ENCODE results near the gene RPL9. TPM values are rescaled to one million over a fixed set of nuclear protein-coding genes. Genes with fewer than 3 reads are reported as not detected.

The RPL9 gene
- total and polyA plus RNA-seq, 2 of the 13 experiments (the other 11 are each of a cell fraction or from before 2014, with no cell fraction given) = 993 to 2,148 TPM

DNA sequence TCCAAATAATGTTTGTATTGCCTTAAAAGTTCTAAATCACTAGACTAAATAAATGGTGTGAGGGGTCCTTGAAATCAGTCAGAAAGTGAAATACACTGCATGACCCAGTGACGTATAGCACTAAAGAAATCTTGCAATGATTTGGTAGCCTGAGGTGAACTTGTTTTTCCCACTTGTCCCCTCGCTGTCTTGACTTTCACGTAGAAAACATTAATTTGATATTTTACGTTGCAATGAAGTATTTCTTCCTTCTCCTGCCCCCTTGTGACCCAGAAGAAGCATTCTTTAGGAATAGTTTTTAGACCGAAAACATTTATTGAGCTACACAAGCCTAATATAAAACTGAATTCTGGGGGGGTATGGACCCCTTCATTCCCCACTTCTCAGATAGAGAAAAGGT is 48.3 kb downstream of the RPL9 start (continued):
- TF ChIP-seq, protein P1, sequence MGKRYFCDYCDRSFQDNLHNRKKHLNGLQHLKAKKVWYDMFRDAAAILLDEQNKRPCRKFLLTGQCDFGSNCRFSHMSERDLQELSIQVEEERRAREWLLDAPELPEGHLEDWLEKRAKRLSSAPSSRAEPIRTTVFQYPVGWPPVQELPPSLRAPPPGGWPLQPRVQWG (CRISPR knock-in tag; IDR thresholded peaks at IDR 0.05; ENCODE audit: borderline replicate concordance, low read depth) = no peak
- TF ChIP-seq ZSCAN25 (CRISPR knock-in tag; IDR thresholded peaks at IDR 0.05) (no peak), RXRB (CRISPR knock-in tag; IDR thresholded peaks at IDR 0.05; ENCODE audit: borderline replicate concordance) (peak; percentile 26; the same call in 1 of the 2 replicates), TOPORS (CRISPR knock-in tag; IDR thresholded peaks at IDR 0.05) (no peak), RBFOX2 (IDR thresholded peaks at IDR 0.05; ENCODE audit: low read depth, low read length) (no peak), GATAD2A (CRISPR knock-in tag; IDR thresholded peaks at IDR 0.05) (peak; percentile 29; the same call in 1 of the 2 replicates), CREB1 (IDR thresholded peaks at IDR 0.05) (peak; percentile 66), CREB1 (CRISPR knock-in tag; IDR thresholded peaks at IDR 0.05) (no peak), ISL2 (CRISPR knock-in tag; IDR thresholded peaks at IDR 0.05) (no peak), CCAR2 (optimal IDR thresholded peaks at IDR 0.05; ENCODE audit: low read depth, low read length) (no peak)
- TF ChIP-seq, protein P2, sequence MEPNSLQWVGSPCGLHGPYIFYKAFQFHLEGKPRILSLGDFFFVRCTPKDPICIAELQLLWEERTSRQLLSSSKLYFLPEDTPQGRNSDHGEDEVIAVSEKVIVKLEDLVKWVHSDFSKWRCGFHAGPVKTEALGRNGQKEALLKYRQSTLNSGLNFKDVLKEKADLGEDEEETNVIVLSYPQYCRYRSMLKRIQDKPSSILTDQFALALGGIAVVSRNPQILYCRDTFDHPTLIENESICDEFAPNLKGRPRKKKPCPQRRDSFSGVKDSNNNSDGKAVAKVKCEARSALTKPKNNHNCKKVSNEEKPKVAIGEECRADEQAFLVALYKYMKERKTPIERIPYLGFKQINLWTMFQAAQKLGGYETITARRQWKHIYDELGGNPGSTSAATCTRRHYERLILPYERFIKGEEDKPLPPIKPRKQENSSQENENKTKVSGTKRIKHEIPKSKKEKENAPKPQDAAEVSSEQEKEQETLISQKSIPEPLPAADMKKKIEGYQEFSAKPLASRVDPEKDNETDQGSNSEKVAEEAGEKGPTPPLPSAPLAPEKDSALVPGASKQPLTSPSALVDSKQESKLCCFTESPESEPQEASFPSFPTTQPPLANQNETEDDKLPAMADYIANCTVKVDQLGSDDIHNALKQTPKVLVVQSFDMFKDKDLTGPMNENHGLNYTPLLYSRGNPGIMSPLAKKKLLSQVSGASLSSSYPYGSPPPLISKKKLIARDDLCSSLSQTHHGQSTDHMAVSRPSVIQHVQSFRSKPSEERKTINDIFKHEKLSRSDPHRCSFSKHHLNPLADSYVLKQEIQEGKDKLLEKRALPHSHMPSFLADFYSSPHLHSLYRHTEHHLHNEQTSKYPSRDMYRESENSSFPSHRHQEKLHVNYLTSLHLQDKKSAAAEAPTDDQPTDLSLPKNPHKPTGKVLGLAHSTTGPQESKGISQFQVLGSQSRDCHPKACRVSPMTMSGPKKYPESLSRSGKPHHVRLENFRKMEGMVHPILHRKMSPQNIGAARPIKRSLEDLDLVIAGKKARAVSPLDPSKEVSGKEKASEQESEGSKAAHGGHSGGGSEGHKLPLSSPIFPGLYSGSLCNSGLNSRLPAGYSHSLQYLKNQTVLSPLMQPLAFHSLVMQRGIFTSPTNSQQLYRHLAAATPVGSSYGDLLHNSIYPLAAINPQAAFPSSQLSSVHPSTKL (CRISPR knock-in tag; IDR thresholded peaks at IDR 0.05) = 0 out of 2 replicates have a peak, but pooled peaks have one; percentile 34
- TF ChIP-seq, protein P3, sequence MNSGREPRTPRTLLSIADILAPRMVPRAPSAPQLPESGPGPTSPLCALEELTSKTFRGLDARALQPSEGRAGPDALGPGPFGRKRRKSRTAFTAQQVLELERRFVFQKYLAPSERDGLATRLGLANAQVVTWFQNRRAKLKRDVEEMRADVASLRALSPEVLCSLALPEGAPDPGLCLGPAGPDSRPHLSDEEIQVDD (CRISPR knock-in tag; IDR thresholded peaks at IDR 0.05; ENCODE audit: borderline replicate concordance) = no peak
- TF ChIP-seq, protein P4, sequence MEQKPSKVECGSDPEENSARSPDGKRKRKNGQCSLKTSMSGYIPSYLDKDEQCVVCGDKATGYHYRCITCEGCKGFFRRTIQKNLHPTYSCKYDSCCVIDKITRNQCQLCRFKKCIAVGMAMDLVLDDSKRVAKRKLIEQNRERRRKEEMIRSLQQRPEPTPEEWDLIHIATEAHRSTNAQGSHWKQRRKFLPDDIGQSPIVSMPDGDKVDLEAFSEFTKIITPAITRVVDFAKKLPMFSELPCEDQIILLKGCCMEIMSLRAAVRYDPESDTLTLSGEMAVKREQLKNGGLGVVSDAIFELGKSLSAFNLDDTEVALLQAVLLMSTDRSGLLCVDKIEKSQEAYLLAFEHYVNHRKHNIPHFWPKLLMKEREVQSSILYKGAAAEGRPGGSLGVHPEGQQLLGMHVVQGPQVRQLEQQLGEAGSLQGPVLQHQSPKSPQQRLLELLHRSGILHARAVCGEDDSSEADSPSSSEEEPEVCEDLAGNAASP (CRISPR knock-in tag; IDR thresholded peaks at IDR 0.05; ENCODE audit: borderline replicate concordance) = peak; percentile 70; the same call in 1 of the 2 replicates
- TF ChIP-seq, protein P5, sequence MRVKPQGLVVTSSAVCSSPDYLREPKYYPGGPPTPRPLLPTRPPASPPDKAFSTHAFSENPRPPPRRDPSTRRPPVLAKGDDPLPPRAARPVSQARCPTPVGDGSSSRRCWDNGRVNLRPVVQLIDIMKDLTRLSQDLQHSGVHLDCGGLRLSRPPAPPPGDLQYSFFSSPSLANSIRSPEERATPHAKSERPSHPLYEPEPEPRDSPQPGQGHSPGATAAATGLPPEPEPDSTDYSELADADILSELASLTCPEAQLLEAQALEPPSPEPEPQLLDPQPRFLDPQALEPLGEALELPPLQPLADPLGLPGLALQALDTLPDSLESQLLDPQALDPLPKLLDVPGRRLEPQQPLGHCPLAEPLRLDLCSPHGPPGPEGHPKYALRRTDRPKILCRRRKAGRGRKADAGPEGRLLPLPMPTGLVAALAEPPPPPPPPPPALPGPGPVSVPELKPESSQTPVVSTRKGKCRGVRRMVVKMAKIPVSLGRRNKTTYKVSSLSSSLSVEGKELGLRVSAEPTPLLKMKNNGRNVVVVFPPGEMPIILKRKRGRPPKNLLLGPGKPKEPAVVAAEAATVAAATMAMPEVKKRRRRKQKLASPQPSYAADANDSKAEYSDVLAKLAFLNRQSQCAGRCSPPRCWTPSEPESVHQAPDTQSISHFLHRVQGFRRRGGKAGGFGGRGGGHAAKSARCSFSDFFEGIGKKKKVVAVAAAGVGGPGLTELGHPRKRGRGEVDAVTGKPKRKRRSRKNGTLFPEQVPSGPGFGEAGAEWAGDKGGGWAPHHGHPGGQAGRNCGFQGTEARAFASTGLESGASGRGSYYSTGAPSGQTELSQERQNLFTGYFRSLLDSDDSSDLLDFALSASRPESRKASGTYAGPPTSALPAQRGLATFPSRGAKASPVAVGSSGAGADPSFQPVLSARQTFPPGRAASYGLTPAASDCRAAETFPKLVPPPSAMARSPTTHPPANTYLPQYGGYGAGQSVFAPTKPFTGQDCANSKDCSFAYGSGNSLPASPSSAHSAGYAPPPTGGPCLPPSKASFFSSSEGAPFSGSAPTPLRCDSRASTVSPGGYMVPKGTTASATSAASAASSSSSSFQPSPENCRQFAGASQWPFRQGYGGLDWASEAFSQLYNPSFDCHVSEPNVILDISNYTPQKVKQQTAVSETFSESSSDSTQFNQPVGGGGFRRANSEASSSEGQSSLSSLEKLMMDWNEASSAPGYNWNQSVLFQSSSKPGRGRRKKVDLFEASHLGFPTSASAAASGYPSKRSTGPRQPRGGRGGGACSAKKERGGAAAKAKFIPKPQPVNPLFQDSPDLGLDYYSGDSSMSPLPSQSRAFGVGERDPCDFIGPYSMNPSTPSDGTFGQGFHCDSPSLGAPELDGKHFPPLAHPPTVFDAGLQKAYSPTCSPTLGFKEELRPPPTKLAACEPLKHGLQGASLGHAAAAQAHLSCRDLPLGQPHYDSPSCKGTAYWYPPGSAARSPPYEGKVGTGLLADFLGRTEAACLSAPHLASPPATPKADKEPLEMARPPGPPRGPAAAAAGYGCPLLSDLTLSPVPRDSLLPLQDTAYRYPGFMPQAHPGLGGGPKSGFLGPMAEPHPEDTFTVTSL (CRISPR knock-in tag; IDR thresholded peaks at IDR 0.05; ENCODE audit: borderline replicate concordance) = 0 out of 2 replicates have a peak, but pooled peaks have one; percentile 0

Measured in HepG2 (cell line).